Ascending aorta (tissue), 2 donors: ENCODE results near the gene DISP2. TPM values are rescaled to one million over a fixed set of nuclear protein-coding genes. Genes with fewer than 3 reads are reported as not detected.

Experiments
- DNase-seq, 2 donors: peaks; one replicate each; pipeline ENCODE4 v3.0.0-alpha.2; 2019; ENCODE audit warnings: low spot score in 2 of 2
- H3K27ac ChIP-seq, 2 donors: fragments of 200-600 bp; sonication (generic); one replicate each; pipeline ENCODE4 v1.5.1; 2016 to 2017; ENCODE audit warnings: mild to moderate bottlenecking in 1 of 2
- H3K27me3 ChIP-seq: fragments of 200-600 bp; sonication (generic); one replicate; pipeline ENCODE4 v1.5.1; 2017
- H3K36me3 ChIP-seq, 2 donors: fragments of 200-600 bp; sonication (generic); one replicate each; pipeline ENCODE4 v1.5.1; 2016
- H3K4me1 ChIP-seq, 2 donors: fragments of 200-600 bp; sonication (generic); one replicate each; pipeline ENCODE4 v1.5.1; 2016 to 2017; ENCODE audit warnings: mild to moderate bottlenecking in 1 of 2
- H3K4me3 ChIP-seq, 2 donors: fragments of 200-600 bp; sonication (generic); one replicate each; pipeline ENCODE4 v1.5.1; 2016 to 2017; ENCODE audit warnings: mild to moderate bottlenecking in 1 of 2
- H3K9me3 ChIP-seq, 2 donors: fragments of 200-600 bp; sonication (generic); one replicate each; pipeline ENCODE4 v1.5.1; 2016
- CTCF ChIP-seq, 3 experiments: fragments of 200-600 bp in 2 of 3; fragments of 450-650 bp in 1 of 3; sonication (generic) in 2 of 3; IDR thresholded peaks; one replicate each; pipeline ENCODE4 v1.5.1; 2016 to 2019; ENCODE audit warnings: antibody characterized with exemption in 3 of 3, mild to moderate bottlenecking in 1 of 3, moderate library complexity in 1 of 3
- intact Hi-C: fragments of 100-400 bp; cut with DNase I; formaldehyde crosslinking; loops from one replicate; pipeline ENCODE4 v1.15.1; 2023
- total RNA-seq: library from RNA; depleted of rRNA; stranded (reverse); fragments of >200 nt; gene quantifications from one replicate; pipeline ENCODE4 v1.1.0, GENCODE V29; 2016

DISP2 gene
- total RNA-seq, 1 donor from 2014 or later: 0.32 TPM

GRCh38 chr15:40325700-40326099 lies 32.3 kb upstream of the DISP2 start:
- intact Hi-C loops: no loop called here
- Histone ChIP-seq H3K27ac (peak overlapping the region; percentile 98 to 99), H3K4me1 (peaks cover 43 to 53% of the 10 kb centered on the region in 2 donors), H3K27me3 (no peaks in the 10 kb centered on the region), H3K4me3 (peak overlapping the region; percentile 74 to 82), H3K36me3 (no peaks in the 10 kb centered on the region), H3K9me3 (no peaks in the 10 kb centered on the region)
- TF ChIP-seq CTCF (IDR thresholded peaks at IDR 0.05): no peak
- DNase-seq: no peak

DNA sequence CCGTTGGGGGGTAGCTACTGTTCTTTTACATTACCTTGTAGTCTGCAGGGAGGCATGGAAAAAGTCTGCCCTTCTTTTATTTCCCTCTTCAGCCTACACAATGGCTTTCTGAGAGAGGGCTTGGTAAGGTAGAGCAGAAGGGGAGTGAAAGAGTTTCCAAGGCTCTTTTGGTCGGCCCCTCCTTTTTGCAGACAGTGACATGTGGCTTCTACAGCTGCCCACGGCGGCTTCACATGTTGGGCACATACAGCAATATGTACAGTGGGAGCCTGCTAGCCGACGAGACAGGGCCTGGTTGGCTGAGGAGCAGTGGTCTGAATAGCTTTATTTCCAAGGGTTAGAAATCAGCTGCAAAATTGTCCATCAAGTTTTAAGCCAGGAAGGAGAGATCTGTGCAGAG lies 30.6 kb upstream of the DISP2 start:
- intact Hi-C loops: no loop called here
- peaks cover 0 to 6% of the 10 kb centered on the region in 2 donors for H3K36me3 ChIP-seq
- H3K4me1 ChIP-seq: peaks cover 39 to 64% of the 10 kb centered on the region in 2 donors
- no peak for DNase-seq
- TF ChIP-seq CTCF (IDR thresholded peaks at IDR 0.05): no peak
- H3K27ac ChIP-seq: peak overlapping the region; percentile 98 to 99
- H3K4me3 ChIP-seq: peak overlapping the region; percentile 34 to 82
- H3K9me3 ChIP-seq: no peaks in the 10 kb centered on the region
- H3K27me3 ChIP-seq: no peaks in the 10 kb centered on the region

DNA sequence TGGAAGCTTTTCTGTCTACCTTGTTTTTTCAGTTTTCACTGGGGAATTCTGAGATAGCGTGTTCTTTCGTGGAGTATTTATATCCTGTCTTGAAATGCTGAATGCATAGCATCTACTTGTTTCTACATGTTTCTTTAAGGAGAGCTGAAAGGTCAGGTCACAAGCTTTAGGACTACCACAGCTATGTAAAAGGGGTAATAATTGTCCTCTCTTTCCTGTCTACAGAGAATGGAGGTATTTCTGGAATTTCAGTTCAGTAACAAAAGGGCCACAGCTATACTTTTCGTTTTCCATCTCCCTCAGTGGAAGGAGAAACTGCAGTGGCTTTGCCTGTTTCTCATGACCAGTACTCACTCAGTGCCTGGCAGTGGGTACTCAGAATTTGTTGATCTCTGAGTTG lies 29.8 kb upstream of the DISP2 start:
- Histone ChIP-seq H3K9me3 (no peaks in the 10 kb centered on the region), H3K4me1 (peaks cover 37 to 65% of the 10 kb centered on the region in 2 donors), H3K27me3 (no peaks in the 10 kb centered on the region), H3K27ac (peak overlapping the region; percentile 98 to 99), H3K36me3 (peaks cover 0 to 7% of the 10 kb centered on the region in 2 donors), H3K4me3 (peak overlapping the region in 1 of 2 donors; percentile 82)
- no peak for TF ChIP-seq CTCF (IDR thresholded peaks at IDR 0.05)
- DNase-seq: no peak
- intact Hi-C loops: no loop called here

- Histone ChIP-seq H3K36me3 (peaks cover 0 to 7% of the 10 kb centered on the region in 2 donors), H3K27ac (peak overlapping the region; percentile 98 to 99), H3K27me3 (no peaks in the 10 kb centered on the region), H3K9me3 (no peaks in the 10 kb centered on the region), H3K4me1 (peaks cover 39 to 71% of the 10 kb centered on the region in 2 donors), H3K4me3 (peak overlapping the region in 1 of 2 donors; percentile 82)
- intact Hi-C loops: no loop called here
- no peak for DNase-seq
- no peak for TF ChIP-seq CTCF (IDR thresholded peaks at IDR 0.05)
Measured at GRCh38 chr15:40328751-40329150, 29.3 kb upstream of the DISP2 start.

- intact Hi-C loops: no loop called here
- no peaks in the 10 kb centered on the region for H3K9me3 ChIP-seq
- peaks cover 0 to 7% of the 10 kb centered on the region in 2 donors for H3K36me3 ChIP-seq
- H3K4me1 ChIP-seq: peaks cover 42 to 82% of the 10 kb centered on the region in 2 donors
- H3K27ac ChIP-seq: peak overlapping the region; percentile 98 to 99
- no peak overlapping the region for H3K4me3 ChIP-seq
- no peaks in the 10 kb centered on the region for H3K27me3 ChIP-seq
- no peak for DNase-seq
- TF ChIP-seq CTCF (IDR thresholded peaks at IDR 0.05): no peak
Measured at GRCh38 chr15:40329804-40330203, 28.2 kb upstream of the DISP2 start.

- no peak for TF ChIP-seq CTCF (IDR thresholded peaks at IDR 0.05)
- DNase-seq: peak in 1 of 2 donors; percentile 84
- H3K4me1 ChIP-seq: peaks cover 44 to 86% of the 10 kb centered on the region in 2 donors
- peaks cover 4 to 7% of the 10 kb centered on the region in 2 donors for H3K36me3 ChIP-seq
- no peak overlapping the region for H3K4me3 ChIP-seq
- H3K9me3 ChIP-seq: no peaks in the 10 kb centered on the region
- H3K27ac ChIP-seq: peak overlapping the region; percentile 98 to 99
- no peaks in the 10 kb centered on the region for H3K27me3 ChIP-seq
- intact Hi-C loops: no loop called here
Measured at GRCh38 chr15:40330368-40330836, 27.6 kb upstream of the DISP2 start.
